Midbrain (tissue), 1 donor: ENCODE measurements around the gene MAMDC4.
"Not testable (repeated sequence)": the region's sequence is repeated elsewhere in the genome, so short reads cannot be mapped to it uniquely, and the experiment has no call there.

ENCODE experiments used
- DNase-seq: peaks from one replicate; lab custom pipeline; 2025; lab: John Stamatoyannopoulos, UW

MAMDC4 gene

DNA sequence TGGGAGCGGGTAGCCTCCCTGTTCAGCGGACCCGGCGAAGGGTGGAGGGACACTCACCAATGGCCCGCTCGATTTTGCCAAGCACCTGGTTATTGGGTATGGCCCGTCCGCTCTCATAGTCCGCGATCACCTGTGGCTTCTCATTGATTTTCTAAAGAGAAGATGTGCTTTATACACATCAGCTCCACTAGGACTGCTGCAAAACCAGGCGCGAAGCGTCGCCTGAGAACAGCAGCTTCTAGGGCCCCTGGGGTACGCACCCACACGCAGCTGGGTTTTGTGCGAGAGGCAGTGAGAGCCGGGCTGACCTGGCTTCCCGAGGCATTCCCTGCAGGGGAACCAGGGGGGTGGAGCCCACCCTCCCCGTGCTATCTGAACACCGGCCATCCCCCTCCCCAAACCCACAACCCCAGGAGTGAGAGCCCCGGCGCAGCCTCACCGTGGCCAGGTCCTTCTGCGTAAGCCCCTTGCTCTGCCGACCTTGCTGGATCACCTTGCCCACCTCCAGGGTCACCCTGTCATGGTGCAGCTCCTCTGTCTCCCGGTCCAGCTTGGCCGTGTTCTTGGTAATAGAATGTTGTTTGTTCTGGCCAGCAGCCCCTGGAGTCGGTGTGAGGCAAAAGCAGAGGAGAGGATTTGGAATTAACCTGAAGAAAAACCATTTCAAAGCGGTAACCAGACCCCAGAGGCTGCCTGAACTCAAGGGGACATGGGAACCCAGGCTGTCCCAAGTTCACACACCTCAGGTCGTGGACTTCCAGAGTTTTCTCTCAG lies 10.9 kb downstream of the MAMDC4 start:
- DNase-seq = no peak

DNA sequence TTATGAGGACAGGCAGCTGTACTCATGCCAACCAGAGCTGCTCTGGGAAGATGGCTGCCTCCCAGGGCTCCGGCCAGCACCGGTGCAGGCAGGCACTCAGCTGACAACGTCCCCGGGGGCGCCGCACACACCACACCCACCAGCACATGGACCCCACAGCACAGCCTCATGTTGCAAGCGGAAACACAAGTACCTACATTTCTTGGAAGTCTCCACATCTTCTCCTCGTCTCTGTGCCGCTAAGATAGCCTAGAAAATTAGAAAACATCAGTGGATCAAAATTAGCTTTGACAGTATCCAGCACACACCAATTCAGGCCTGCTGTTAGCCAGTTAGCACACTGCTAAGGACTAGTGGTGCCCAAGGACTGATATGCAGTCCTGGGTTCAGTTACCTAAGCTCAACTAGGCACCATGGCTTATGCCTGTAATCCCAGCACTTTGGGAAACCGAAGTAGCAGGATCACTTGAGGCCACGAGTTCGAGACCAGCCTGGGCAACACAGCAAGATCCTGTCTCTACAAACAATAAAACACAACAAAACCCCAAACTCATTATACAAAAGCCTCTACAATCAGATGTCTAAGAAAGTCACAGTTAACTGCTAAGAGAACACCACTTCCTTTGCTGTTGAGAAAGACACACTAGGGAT lies 11.6 kb downstream of the MAMDC4 start:
- DNase-seq = no peak

DNA sequence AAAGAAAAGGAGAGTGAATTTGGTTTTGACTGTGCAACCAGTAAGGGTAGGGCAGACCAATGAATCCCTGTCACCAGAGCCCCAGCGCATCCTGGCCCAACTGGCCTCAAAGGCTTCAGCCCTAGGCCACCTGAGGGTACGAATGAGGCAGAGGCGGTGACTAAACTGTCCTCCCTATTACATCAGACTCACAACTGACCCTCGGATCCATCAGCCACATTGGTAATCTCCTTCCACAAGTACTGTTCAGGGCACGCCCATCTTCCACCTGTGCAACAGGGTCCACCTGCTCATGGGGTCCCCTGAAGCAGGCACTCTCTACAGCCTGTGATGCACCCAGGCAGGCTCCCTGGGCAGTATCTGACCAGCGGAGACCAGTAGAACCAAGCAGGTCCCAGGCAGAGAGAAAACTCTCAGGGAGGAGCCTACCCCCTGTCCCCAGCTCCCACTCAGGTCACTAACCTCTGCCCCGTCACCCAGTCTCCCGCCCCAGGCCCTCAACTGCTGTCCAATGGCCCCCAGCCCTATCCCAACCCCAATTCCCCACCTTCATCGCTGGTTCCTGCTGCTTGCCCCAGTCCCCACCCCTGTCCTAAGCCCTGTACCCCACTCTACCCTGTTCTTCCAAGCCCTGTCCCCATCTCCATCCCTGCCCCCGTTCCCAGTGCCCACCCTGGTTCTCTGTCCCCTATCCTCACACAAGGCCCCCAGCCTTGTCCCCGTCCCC lies 13.1 kb downstream of the MAMDC4 start:
- DNase-seq = no peak

DNA sequence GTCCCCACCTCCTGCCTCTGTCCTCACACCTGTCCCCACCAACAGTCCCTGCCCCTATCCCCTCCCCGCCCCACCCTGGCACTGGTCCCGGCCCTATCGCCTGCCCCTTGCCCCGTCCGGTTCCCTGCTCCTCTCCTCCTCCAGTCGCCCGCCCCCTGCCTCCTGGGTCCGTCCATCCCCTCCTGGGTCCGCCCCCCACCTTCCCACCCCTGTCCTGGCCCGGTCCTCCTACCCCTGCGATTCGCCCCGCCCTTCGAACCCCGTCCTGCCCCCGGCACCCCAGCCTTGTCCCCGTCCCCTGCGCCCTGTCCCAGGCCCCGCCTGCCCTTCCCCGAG lies 13.6 kb downstream of the MAMDC4 start:
- DNase-seq = no peak

GRCh38 chr9:136866898-136867421 lies 14.8 kb downstream of the MAMDC4 start:
- not testable (repeated sequence) for DNase-seq

GRCh38 chr9:136867480-136867879 lies 15.3 kb downstream of the MAMDC4 start:
- DNase-seq = no peak

- DNase-seq = no peak
Observed at GRCh38 chr9:136867917-136868316, 15.8 kb downstream of the MAMDC4 start.

DNA sequence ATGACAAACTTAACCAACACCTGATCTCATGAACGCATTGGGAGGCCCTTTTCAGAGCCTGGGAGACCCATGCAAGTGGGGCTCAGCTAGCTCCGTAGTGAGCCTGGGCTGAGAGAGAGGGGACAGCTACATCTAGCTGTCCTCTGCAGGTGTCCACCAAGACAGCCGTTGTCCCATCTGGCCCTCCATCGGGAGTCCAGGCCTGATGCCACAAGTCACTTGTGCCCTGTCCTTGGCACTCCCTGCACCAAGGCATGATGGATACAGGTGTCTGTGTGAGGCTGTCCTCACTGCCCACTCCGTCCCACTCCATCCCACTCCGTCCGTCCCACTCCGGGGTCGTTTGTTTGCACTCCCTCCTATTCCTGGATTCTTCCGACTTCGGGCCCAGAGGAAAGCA lies 16.5 kb downstream of the MAMDC4 start:
- DNase-seq = no peak

DNA sequence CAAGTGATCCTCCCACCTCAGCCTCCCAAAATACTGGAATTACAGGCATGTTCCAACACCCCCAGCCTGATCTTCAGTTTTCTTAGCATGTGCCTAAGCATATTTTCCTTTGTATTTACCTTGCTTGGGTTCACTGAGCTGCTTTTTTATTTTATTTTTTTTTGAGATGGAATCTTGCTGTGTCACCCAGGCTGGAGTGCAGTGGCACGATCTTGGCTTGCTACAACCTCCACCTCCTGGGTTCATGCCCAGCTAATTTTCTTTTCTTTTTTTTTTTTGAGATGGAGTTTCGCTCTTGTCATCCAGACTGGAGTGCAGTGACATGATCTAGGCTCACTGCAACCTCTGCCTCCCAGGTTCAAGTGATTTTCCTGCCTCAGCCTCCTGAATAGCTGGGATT lies 17.5 kb downstream of the MAMDC4 start:
- not testable (repeated sequence) for DNase-seq

- DNase-seq = no peak
Observed at GRCh38 chr9:136875155-136875554, 23.0 kb downstream of the MAMDC4 start.

DNA sequence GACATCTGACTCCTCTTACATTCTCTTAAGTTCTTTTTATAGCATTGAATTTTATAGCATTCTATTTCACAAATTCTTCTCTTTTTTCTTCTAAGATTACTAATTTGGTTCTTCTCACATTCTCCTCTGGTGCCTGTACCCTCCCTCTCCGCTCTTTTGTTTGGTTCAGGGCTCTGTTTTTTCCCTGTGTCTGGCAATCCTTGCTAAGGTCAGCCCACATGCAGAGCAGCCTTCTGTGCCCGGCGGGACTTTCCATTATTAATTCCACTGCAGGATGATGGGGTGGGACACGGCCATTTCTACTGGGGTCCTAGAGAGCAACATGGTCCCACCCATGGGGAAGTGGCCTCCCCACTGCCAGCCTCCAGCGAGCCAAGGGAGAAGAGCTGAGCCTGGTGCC lies 24.3 kb downstream of the MAMDC4 start:
- no peak for DNase-seq

GRCh38 chr9:136880651-136881050 lies 28.5 kb downstream of the MAMDC4 start:
- DNase-seq = no peak

DNA sequence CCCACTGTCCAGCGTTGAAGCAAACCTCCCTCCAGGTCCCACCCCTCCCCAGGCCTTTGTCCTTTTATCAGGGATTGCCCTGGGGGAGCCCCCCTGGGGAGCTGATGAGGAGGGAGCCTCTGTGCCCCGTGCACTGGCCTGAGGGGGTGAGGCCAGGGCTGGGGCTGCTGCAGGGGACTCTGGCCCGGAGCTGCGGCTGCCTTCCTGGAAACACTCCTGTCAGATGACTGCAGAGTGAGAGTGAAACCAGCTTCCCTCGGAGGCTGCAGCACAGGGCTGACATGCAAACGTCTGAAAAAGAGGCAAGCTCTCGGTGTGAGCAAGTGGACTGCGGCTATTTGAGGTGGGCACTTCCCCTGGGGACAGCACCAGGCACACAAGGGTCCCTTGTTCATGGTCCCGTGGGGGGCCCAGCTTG lies 29.6 kb downstream of the MAMDC4 start:
- DNase-seq = no peak

DNA sequence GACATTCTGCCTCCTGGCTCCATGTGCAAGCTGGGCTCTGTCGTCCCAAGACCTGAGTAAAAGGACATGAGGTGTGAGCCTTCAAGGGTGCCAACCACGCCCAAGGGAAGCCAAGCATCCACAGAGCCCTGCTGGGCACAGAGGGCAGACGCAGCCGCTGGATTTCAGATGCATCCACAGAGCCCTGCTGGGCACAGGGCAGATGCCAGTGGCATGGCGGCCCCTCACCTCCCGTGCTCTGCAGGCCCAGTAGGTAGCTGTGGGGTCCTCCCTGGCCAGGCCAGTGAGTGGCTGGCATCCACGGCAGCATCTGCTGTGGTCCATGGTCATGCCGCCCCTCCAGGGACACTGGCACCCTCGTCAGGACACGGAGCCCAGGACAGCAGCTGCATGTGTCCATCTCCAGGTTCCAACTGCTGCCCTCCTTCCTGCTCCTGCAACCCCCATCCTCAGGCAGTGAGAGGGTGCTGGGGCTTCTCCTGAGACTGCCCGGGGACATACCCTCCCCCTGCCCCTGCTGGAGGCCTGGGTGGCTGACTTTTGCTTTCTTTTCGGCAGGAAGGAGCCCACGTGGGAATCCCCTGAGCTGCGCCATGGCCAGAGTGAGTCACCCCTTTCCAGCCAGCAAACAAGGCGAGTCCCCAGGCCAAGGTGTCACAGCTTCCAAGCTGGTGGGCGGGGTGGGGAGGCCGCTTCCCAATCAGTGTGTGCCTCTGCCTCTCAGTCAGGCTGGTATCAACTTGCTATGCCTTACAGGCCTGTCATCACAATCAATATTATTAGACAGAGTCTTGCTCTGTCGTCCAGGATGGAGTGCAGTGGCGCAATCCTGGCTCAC lies 30.2 kb downstream of the MAMDC4 start:
- DNase-seq = no peak

- not testable (repeated sequence) for DNase-seq
Observed at GRCh38 chr9:136882947-136883283, 30.8 kb downstream of the MAMDC4 start.

DNA sequence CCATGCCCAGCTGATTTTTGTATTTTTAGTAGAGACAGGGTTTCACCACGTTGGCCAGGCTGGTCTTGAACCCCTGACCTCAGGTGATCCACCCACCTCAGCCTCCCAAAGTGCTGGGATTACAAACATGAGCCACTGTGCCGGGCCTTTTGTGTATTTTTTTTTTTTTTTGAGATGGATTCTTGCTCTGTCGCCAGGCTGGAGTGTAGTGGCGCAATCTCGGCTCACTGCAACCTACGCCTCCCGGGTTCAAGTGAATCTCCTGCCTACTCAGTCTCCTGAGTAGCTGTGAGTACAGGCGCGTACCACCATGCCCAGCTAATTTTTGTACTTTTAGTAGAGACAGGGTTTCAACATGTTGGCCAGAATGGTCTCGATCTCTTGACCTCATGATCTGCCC lies 31.5 kb downstream of the MAMDC4 start:
- DNase-seq = not testable (repeated sequence)

DNA sequence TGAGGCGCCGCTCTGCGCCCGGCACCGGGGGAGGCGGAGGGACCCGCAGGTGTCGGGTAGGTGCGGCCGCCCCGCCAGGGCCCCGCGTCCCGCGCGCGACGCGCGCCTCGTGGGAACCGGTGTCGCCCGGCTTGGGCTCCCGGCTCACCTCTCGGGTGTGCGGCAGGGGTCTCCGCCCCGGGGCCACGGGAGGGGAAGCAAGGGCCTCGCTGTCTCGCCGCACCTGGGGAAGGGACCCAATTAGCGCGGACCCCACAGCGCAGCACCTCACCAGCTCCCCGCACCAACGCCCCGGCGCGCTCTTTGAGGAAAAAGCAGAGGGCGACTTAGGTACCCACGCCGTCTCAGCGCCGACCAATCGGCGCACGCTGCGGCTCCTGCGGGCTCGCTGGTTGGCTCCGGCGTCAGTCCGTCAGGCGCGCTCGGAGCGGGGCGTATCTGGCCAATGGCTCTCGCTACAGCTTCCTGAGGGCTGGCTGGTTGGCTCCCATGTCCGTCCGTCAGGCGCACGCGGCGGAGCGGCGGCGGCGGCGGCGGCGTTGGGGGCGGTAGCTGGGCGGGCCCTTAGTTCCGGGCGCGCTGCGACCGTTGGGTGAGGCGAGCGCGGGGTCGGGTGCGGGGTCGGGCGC lies 33.9 kb downstream of the MAMDC4 start, which contains the start of gene TRAF2:
TRAF2 (plus strand) TSS at position 567 of the 629 bp plus-strand sequence. CDS start 12,225 bp downstream, outside the sequence.
- DNase-seq = peak; percentile 97

DNA sequence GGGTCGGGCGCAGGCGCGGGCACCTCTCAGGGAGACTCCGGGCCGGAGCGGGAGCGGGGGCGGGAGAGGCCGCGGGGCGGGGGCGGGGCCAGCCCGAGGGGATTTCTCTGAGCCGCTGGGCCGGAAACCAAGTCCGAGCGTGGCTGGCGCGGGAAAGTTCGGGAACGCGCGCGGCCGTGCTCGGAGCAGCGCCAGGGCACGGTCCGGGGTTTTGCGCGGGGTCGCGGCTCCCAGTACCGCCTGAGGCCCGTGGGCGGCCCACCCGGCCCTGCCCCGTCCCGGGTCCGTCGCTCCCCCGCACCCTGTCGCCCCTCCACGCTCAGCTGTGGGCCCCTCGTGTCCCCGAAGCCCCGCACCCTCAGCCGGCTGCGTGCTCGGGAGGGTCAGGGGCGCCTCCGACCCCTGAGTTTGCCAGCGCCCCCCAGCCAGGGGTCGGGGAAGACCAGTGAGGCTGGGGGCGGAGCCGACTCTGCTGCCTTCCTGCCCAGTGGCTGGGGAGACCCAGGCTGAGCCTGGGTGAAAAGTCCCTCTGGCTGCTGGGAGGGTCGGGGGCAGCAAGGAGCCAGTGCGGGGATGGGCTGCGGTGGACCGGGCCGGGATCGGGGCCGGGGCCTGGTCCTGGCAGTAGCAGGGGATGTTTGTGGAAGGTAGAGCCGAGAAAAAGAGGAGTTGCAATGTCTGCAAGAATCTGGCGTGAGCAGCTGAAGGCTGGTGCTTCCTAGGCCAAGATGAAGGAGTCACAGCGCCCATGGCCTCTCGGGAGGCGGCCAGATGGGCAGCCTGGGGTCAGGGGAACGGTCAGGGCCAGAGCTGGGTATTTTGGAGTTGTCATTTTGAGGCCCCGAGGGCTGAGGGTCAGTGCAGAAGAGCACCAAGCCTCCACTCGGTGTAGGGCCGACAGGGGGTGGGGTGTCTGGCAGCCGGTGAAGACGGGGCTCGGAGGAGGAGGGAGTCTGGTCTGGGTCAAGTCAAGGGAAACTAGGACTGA lies 34.8 kb downstream of the MAMDC4 start:
- DNase-seq = peak; percentile 60

GRCh38 chr9:136888454-136888853 lies 36.3 kb downstream of the MAMDC4 start:
- no peak for DNase-seq

DNA sequence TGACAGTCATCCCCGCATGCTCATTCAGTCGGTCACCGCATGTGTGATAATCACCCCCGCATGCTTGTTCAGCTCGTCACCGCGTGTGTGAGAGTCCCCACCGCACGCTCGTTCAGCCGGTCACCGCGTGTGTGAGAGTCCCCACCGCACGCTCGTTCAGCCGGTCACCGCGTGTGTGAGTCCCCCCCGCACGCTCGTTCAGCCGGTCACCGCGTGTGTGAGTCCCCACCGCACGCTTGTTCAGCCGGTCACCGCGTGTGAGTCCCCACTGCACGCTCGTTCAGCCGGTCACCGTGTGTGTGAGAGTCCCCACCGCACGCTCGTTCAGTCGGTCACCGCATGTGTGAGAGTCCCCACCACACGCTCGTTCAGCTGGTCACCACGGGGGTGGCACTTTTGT lies 37.7 kb downstream of the MAMDC4 start:
- DNase-seq = no peak
